GM23338 (cell line): ENCODE measurements around the gene CBX2. TPM values are rescaled to one million over a fixed set of nuclear protein-coding genes. Genes with fewer than 3 reads are reported as not detected.

Experiments
- ATAC-seq: fragments of 200-7000 bp; cut with Tn5 transposase; 3 replicates; pipeline ENCODE4 v1.9.1; 2020
- DNase-seq: peaks from one replicate; pipeline ENCODE4 v3.0.0-alpha.2; 2015; ENCODE audit warnings: low spot score
- H2AFZ ChIP-seq: fragments of 200-600 bp; sonication (generic); 2 replicates; pipeline ENCODE4 v1.8.0; 2016; ENCODE audit warnings: antibody characterized with exemption, mild to moderate bottlenecking, moderate library complexity
- H3F3A ChIP-seq: fragments of 200-600 bp; sonication (generic); replicated peaks from 2 replicates; pipeline ENCODE4 v1.8.0; 2017; ENCODE audit warnings: antibody characterized with exemption, mixed run types, low read depth
- H3K27ac ChIP-seq: fragments of 200-600 bp; sonication (generic); 2 replicates; pipeline ENCODE4 v1.6.1; 2016; ENCODE audit warnings: low read depth
- H3K27me3 ChIP-seq: fragments of 200-600 bp; sonication (generic); 2 replicates; pipeline ENCODE4 v1.8.0; 2016; ENCODE audit warnings: mild to moderate bottlenecking, mixed run types, moderate library complexity; ENCODE audit not compliant: insufficient read depth
- H3K36me3 ChIP-seq: fragments of 200-600 bp; sonication (generic); 2 replicates; pipeline ENCODE4 v1.8.0; 2016; ENCODE audit warnings: mild to moderate bottlenecking; ENCODE audit not compliant: insufficient read depth
- H3K4me1 ChIP-seq: fragments of 200-600 bp; sonication (generic); 2 replicates; pipeline ENCODE4 v1.8.0; 2016; ENCODE audit warnings: mild to moderate bottlenecking, moderate library complexity; ENCODE audit not compliant: insufficient read depth
- H3K4me2 ChIP-seq: fragments of 200-600 bp; sonication (generic); 2 replicates; pipeline ENCODE4 v1.7.1; 2017; ENCODE audit warnings: mixed run types
- H3K4me3 ChIP-seq: fragments of 200-600 bp; sonication (generic); 2 replicates; pipeline ENCODE4 v1.6.1; 2016; ENCODE audit warnings: mixed run types
- H3K79me2 ChIP-seq: fragments of 200-600 bp; sonication (generic); replicated peaks from 2 replicates; pipeline ENCODE4 v1.8.0; 2017; ENCODE audit warnings: mild to moderate bottlenecking; ENCODE audit not compliant: insufficient read depth
- H3K9me2 ChIP-seq: fragments of 200-600 bp; sonication (generic); 2 replicates; pipeline ENCODE4 v1.8.0; 2017; ENCODE audit not compliant: insufficient read depth
- H4K20me1 ChIP-seq: fragments of 200-600 bp; sonication (generic); replicated peaks from 2 replicates; pipeline ENCODE4 v1.8.0; 2017; ENCODE audit warnings: mild to moderate bottlenecking; ENCODE audit not compliant: insufficient read depth
- H3K27ac Mint-ChIP-seq: 2 replicates; pipeline ENCODE4 v1.8.0; 2020; ENCODE audit warnings: inconsistent platforms, mild to moderate bottlenecking, moderate library complexity, mixed read lengths
- H3K27me3 Mint-ChIP-seq: 3 replicates; pipeline ENCODE4 v1.8.0; 2022; ENCODE audit warnings: low read depth, mild to moderate bottlenecking, moderate library complexity, mixed read lengths, inconsistent platforms; ENCODE audit not compliant: insufficient read depth, poor library complexity
- H3K36me3 Mint-ChIP-seq: 3 replicates; pipeline ENCODE4 v1.8.0; 2021; ENCODE audit warnings: low read depth, mild to moderate bottlenecking, inconsistent platforms, moderate library complexity, mixed read lengths
- H3K4me1 Mint-ChIP-seq: 3 replicates; pipeline ENCODE4 v1.8.0; 2020; ENCODE audit warnings: mild to moderate bottlenecking, inconsistent platforms, mixed read lengths
- H3K4me3 Mint-ChIP-seq: 3 replicates; pipeline ENCODE4 v1.8.0; 2021; ENCODE audit warnings: moderate library complexity, mild to moderate bottlenecking, inconsistent platforms, mixed read lengths
- H3K9me3 Mint-ChIP-seq: 3 replicates; pipeline ENCODE4 v1.8.0; 2020; ENCODE audit warnings: moderate library complexity, mild to moderate bottlenecking, inconsistent platforms, mixed read lengths
- CREB1 ChIP-seq: fragments of 250-450 bp; sonication (Bioruptor Pico); IDR thresholded peaks from 2 replicates; pipeline ENCODE4 v1.5.0; 2020; ENCODE audit warnings: low read depth, mild to moderate bottlenecking, moderate library complexity
- EZH2 ChIP-seq: fragments of 200-600 bp; sonication (generic); IDR thresholded peaks from one replicate; pipeline ENCODE4 v1.8.0; 2017; ENCODE audit warnings: antibody characterized with exemption, mild to moderate bottlenecking, low read depth; ENCODE audit not compliant: unreplicated experiment
- NANOG ChIP-seq: IDR thresholded peaks from 2 replicates; pipeline ENCODE4 v1.6.1; 2016; ENCODE audit warnings: antibody characterized with exemption, borderline replicate concordance
- polyA plus RNA-seq: library from polyadenylated mRNA; unstranded; fragments of >200 nt; fragmentation: Nextera tagmentation; extraction: Ambion mirVana; gene quantifications from 2 replicates; pipeline ENCODE4 v1.2.1, GENCODE V29; 2016
- total RNA-seq: library from RNA; depleted of rRNA; stranded (reverse); fragments of >200 nt; shearing (Covaris generic); gene quantifications from 2 replicates; pipeline ENCODE4 v1.2.3, GENCODE V29; 2014
- TF ChIP-seq, protein P1 (sequence below): IDR thresholded peaks from one replicate; pipeline ENCODE4 v1.6.1; 2018; ENCODE audit warnings: antibody characterized with exemption; ENCODE audit not compliant: unreplicated experiment
- TF ChIP-seq, protein P2 (sequence below), 2 experiments: fragments of 200-600 bp in 1 of 2; sonication (generic) in 1 of 2; conservative IDR thresholded peaks; 2 replicates each; pipeline versions ENCODE4 v1.5.1 to v1.6.1; 2016 to 2017; ENCODE audit warnings: antibody characterized with exemption in 2 of 2, low read depth in 2 of 2, mild to moderate bottlenecking in 2 of 2, moderate library complexity in 1 of 2

The CBX2 gene
- total and polyA plus RNA-seq, 2 experiments from 2014 or later = 26.6 to 114 TPM

DNA sequence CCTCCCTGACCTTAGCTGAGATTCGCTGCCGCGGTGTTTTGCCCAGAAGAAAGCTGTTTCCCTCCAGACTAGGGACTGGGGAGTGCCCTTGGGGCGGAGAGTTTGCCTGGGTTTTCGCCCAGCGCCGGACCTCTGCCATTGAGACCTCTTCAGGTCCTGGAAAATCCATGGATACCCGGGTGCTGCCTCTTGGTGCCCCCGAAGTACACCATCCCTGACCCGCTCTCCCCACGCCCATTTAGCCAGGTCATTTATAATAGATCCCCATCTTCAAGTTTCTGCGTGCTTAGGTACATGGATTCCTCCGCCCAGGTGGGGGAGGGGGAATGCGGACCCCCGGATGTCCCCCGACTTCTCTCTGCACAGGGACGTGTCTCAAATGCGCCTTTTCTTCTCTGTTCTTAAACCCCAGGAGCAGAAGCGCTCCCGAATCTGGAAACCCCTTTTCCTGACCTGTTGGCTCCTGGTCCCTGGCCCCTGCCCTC lies 34.0 kb downstream of the CBX2 start:
- no peak overlapping the region for H3K27ac ChIP-seq
- peak; percentile 65 for DNase-seq
- no peak overlapping the region for H3K27ac Mint-ChIP-seq

More for the DNA sequence above, 34.0 kb downstream of the CBX2 start:
- Mint-ChIP-seq H3K36me3 (peaks cover 4% of the 10 kb centered on the region; the same call in 1 of the 3 replicates), H3K27me3 (peaks cover 90% of the 10 kb centered on the region), H3K9me3 (peaks cover 6% of the 10 kb centered on the region; the same call in 1 of the 3 replicates), H3K4me1 (peaks cover 36% of the 10 kb centered on the region), H3K4me3 (peak overlapping the region; percentile 60)
- no peaks in the 10 kb centered on the region for H3K9me2 ChIP-seq
- H3K36me3 ChIP-seq = no peaks in the 10 kb centered on the region
- H2AFZ ChIP-seq = no peak overlapping the region
- no peaks in the 10 kb centered on the region for H3K79me2 ChIP-seq
- peaks cover 35% of the 10 kb centered on the region for H3F3A ChIP-seq
- H3K4me2 ChIP-seq = peak overlapping the region; percentile 77
- ATAC-seq = no peak
- peaks cover 9% of the 10 kb centered on the region; the same call in 1 of the 2 replicates for H4K20me1 ChIP-seq
- H3K4me3 ChIP-seq = peak overlapping the region; percentile 41
- peaks cover 94% of the 10 kb centered on the region for H3K27me3 ChIP-seq
- H3K4me1 ChIP-seq = peaks cover 35% of the 10 kb centered on the region
- TF ChIP-seq, protein P1, sequence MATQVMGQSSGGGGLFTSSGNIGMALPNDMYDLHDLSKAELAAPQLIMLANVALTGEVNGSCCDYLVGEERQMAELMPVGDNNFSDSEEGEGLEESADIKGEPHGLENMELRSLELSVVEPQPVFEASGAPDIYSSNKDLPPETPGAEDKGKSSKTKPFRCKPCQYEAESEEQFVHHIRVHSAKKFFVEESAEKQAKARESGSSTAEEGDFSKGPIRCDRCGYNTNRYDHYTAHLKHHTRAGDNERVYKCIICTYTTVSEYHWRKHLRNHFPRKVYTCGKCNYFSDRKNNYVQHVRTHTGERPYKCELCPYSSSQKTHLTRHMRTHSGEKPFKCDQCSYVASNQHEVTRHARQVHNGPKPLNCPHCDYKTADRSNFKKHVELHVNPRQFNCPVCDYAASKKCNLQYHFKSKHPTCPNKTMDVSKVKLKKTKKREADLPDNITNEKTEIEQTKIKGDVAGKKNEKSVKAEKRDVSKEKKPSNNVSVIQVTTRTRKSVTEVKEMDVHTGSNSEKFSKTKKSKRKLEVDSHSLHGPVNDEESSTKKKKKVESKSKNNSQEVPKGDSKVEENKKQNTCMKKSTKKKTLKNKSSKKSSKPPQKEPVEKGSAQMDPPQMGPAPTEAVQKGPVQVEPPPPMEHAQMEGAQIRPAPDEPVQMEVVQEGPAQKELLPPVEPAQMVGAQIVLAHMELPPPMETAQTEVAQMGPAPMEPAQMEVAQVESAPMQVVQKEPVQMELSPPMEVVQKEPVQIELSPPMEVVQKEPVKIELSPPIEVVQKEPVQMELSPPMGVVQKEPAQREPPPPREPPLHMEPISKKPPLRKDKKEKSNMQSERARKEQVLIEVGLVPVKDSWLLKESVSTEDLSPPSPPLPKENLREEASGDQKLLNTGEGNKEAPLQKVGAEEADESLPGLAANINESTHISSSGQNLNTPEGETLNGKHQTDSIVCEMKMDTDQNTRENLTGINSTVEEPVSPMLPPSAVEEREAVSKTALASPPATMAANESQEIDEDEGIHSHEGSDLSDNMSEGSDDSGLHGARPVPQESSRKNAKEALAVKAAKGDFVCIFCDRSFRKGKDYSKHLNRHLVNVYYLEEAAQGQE = no peak
- TF ChIP-seq NANOG (no peak), EZH2 (no peak), CREB1 (CRISPR knock-in tag) (no peak)
- TF ChIP-seq, protein P2, sequence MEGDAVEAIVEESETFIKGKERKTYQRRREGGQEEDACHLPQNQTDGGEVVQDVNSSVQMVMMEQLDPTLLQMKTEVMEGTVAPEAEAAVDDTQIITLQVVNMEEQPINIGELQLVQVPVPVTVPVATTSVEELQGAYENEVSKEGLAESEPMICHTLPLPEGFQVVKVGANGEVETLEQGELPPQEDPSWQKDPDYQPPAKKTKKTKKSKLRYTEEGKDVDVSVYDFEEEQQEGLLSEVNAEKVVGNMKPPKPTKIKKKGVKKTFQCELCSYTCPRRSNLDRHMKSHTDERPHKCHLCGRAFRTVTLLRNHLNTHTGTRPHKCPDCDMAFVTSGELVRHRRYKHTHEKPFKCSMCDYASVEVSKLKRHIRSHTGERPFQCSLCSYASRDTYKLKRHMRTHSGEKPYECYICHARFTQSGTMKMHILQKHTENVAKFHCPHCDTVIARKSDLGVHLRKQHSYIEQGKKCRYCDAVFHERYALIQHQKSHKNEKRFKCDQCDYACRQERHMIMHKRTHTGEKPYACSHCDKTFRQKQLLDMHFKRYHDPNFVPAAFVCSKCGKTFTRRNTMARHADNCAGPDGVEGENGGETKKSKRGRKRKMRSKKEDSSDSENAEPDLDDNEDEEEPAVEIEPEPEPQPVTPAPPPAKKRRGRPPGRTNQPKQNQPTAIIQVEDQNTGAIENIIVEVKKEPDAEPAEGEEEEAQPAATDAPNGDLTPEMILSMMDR (conservative IDR thresholded peaks at IDR 0.05; ENCODE audit: low read depth in 2 of 2) = no peak
